Brain microvascular endothelial cell (primary cell): ENCODE measurements around the gene TEAD4.
A peak's percentile ranks its signal among the peaks of the same experiment; 100 is the strongest.

Source experiments
- DNase-seq: peaks from one replicate; pipeline ENCODE4 v3.0.0-alpha.2; 2020
- H3K27ac ChIP-seq: fragments of 250-450 bp; sonication (Bioruptor Pico); 2 replicates; pipeline ENCODE4 v1.5.1; 2020; ENCODE audit warnings: mild to moderate bottlenecking, moderate library complexity
- H3K27me3 ChIP-seq: fragments of 250-450 bp; sonication (Bioruptor Pico); replicated peaks from 2 replicates; pipeline ENCODE4 v1.5.1; 2020; ENCODE audit warnings: mild to moderate bottlenecking
- H3K36me3 ChIP-seq: fragments of 250-450 bp; sonication (Bioruptor Pico); replicated peaks from 2 replicates; pipeline ENCODE4 v1.5.1; 2020; ENCODE audit warnings: mild to moderate bottlenecking
- H3K4me3 ChIP-seq: 2 replicates; pipeline ENCODE4 v1.5.1; 2011; ENCODE audit warnings: low read depth, mild to moderate bottlenecking, control low read depth, low read length, moderate library complexity
- CTCF ChIP-seq: IDR thresholded peaks from 2 replicates; pipeline ENCODE4 v1.5.1; 2011; ENCODE audit warnings: low read depth, mild to moderate bottlenecking, moderate library complexity, low read length, control low read depth, inconsistent platforms; ENCODE audit errors: missing control alignments
- in situ Hi-C: cut with HindIII; loops from 2 replicates; pipeline ENCODE4 v1.10.0; 2017; ENCODE audit warnings: low sequenced_read_pairs, low pct_ligation_motif_present

TEAD4 gene

GRCh38 chr12:2997989-2998670 lies 38.9 kb downstream of the TEAD4 start:
- Histone ChIP-seq H3K4me3 (no peak overlapping the region), H3K36me3 (peaks cover 2% of the 10 kb centered on the region), H3K27ac (peak overlapping the region; percentile 21), H3K27me3 (no peaks in the 10 kb centered on the region)
- in situ Hi-C loops = no loop called here
- DNase-seq = no peak
- TF ChIP-seq CTCF = no peak

GRCh38 chr12:2998789-2999264 lies 39.6 kb downstream of the TEAD4 start:
- peak; percentile 91 for DNase-seq
- in situ Hi-C loops = no loop called here
- Histone ChIP-seq H3K27me3 (no peaks in the 10 kb centered on the region), H3K36me3 (peaks cover 2% of the 10 kb centered on the region), H3K27ac (peak overlapping the region; percentile 21), H3K4me3 (no peak overlapping the region)
- TF ChIP-seq CTCF = no peak

DNA sequence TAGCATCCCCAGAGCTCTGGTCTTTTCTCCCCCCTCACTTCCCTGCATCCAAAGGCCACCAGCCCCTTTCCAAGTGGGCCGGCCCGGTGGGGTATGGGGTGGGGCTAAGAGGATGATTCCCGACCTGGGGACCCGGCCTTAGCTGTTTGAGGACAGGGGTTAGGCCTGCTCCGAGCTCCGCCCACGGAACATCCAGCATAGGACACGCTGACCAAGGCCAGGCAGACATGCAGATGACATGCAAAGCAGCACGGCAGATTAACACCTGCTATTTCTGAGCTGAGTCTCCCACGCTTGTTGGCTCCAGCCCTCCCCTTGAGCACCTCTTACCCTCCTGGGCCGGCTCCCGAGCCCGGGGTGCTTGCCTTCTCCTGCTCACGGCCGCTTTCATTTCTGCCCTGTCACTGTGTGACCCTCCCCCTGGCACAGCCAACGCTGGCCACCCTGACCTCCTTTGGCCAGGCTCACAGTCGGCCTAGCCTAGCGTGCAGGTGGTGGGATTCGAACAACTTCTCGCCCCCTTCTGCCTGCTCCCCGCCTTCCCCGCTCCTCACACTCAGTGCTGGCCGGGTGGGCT lies 40.2 kb downstream of the TEAD4 start:
- peaks cover 2% of the 10 kb centered on the region for H3K36me3 ChIP-seq
- in situ Hi-C loops = no loop called here
- H3K27me3 ChIP-seq = no peaks in the 10 kb centered on the region
- H3K4me3 ChIP-seq = no peak overlapping the region
- DNase-seq = no peak
- H3K27ac ChIP-seq = no peak overlapping the region
- no peak for TF ChIP-seq CTCF

GRCh38 chr12:3000548-3001275 lies 41.5 kb downstream of the TEAD4 start:
- in situ Hi-C loops = no loop called here
- H3K4me3 ChIP-seq = no peak overlapping the region
- H3K27me3 ChIP-seq = no peaks in the 10 kb centered on the region
- no peak for DNase-seq
- H3K36me3 ChIP-seq = no peaks in the 10 kb centered on the region
- TF ChIP-seq CTCF = peak; percentile 55
- H3K27ac ChIP-seq = no peak overlapping the region

- Histone ChIP-seq H3K36me3 (no peaks in the 10 kb centered on the region), H3K27me3 (no peaks in the 10 kb centered on the region), H3K4me3 (no peak overlapping the region), H3K27ac (no peak overlapping the region)
- TF ChIP-seq CTCF = no peak
- no peak for DNase-seq
- in situ Hi-C loops = no loop called here
These were observed 43.4 kb downstream of the TEAD4 start for GRCh38 chr12:3002646-3003045.
